SU-DHL-6 (cell line): ENCODE data around the gene CRYBG2.
"Not testable (repeated sequence)": the region's sequence is repeated elsewhere in the genome, so short reads cannot be mapped to it uniquely, and the experiment has no call there.

ENCODE experiments used
- CTCF ChIP-seq: fragments of 200-600 bp; sonication (generic); IDR thresholded peaks from one replicate; pipeline ENCODE4 v1.5.1; 2017; ENCODE audit warnings: antibody characterized with exemption, mild to moderate bottlenecking, low read length, moderate library complexity; ENCODE audit not compliant: insufficient read depth, poor library complexity, severe bottlenecking
- EZH2phosphoT487 ChIP-seq: fragments of 200-600 bp; sonication (generic), shearing (Covaris generic); conservative IDR thresholded peaks from 2 replicates; pipeline ENCODE4 v1.6.1; 2018; ENCODE audit warnings: mild to moderate bottlenecking, antibody characterized with exemption, low read length, moderate library complexity, mixed read lengths

- TF ChIP-seq CTCF, EZH2phosphoT487: not testable (repeated sequence)
These were observed 45.7 kb downstream of the CRYBG2 start for GRCh38 chr1:26307966-26308899.
